Prostate gland (tissue), 2 donors: Measurements from ENCODE around the gene ZNF318.

Experiments
- POLR2A ChIP-seq: fragments of 450-650 bp; IDR thresholded peaks from one replicate; pipeline ENCODE4 v1.6.1; 2016; ENCODE audit warnings: antibody characterized with exemption, mild to moderate bottlenecking
- POLR2AphosphoS5 ChIP-seq: sonication (generic); formaldehyde crosslinking; IDR thresholded peaks from one replicate; pipeline ENCODE4 v1.6.1; 2017; ENCODE audit warnings: antibody characterized with exemption
- TF ChIP-seq, protein P1 (sequence below), 4 experiments: fragments of 200-600 bp in 2 of 4; fragments of 450-650 bp in 2 of 4; sonication (generic) in 2 of 4; IDR thresholded peaks; 1 replicate in 3 of 4; 2 replicates in 1 of 4; pipeline ENCODE4 v1.5.1; 2016 to 2019; ENCODE audit warnings: antibody characterized with exemption in 4 of 4, mild to moderate bottlenecking in 2 of 4, moderate library complexity in 2 of 4

DNA sequence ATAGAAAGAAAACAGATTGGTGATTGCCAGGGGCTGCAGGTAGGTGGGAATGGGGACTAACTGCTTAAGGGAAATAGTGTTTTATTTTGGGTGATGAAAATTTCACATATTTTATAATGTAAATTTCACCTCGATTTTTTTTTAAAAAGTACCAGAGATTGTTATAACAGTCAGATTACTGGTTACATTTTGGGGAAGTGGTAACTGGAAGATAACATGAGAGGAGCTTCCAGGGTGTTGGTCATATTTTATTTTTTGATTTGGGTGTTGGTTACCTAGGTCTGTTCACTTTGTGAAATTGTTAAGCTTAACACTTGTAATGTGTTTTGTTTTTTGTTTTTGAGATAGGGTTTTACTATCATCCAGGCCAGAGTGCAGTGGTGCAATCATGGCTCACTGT is 43.6 kb downstream of the ZNF318 start:
- TF ChIP-seq, protein P1, sequence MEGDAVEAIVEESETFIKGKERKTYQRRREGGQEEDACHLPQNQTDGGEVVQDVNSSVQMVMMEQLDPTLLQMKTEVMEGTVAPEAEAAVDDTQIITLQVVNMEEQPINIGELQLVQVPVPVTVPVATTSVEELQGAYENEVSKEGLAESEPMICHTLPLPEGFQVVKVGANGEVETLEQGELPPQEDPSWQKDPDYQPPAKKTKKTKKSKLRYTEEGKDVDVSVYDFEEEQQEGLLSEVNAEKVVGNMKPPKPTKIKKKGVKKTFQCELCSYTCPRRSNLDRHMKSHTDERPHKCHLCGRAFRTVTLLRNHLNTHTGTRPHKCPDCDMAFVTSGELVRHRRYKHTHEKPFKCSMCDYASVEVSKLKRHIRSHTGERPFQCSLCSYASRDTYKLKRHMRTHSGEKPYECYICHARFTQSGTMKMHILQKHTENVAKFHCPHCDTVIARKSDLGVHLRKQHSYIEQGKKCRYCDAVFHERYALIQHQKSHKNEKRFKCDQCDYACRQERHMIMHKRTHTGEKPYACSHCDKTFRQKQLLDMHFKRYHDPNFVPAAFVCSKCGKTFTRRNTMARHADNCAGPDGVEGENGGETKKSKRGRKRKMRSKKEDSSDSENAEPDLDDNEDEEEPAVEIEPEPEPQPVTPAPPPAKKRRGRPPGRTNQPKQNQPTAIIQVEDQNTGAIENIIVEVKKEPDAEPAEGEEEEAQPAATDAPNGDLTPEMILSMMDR (IDR thresholded peaks at IDR 0.05): no peak
- no peak for TF ChIP-seq POLR2A
- no peak for TF ChIP-seq POLR2AphosphoS5
